Brain pericyte (primary cell): ENCODE measurements around the gene FRZB.

ENCODE experiments used
- DNase-seq: peaks from one replicate; pipeline ENCODE4 v3.0.0-alpha.2; 2012; ENCODE audit warnings: low read depth, low spot score

The FRZB gene

GRCh38 chr2:182804128-182804527 lies 62.3 kb downstream of the FRZB start:
- no peak for DNase-seq

GRCh38 chr2:182798736-182799135 lies 67.7 kb downstream of the FRZB start:
- DNase-seq: no peak

GRCh38 chr2:182792441-182792840 lies 74.0 kb downstream of the FRZB start:
- no peak for DNase-seq

GRCh38 chr2:182784777-182785176 lies 81.7 kb downstream of the FRZB start:
- DNase-seq: no peak

- DNase-seq: no peak
Observed at GRCh38 chr2:182784058-182784706, 82.3 kb downstream of the FRZB start.
